OCI-LY1 (cell line): Measurements from ENCODE around the gene OR9Q1.

ENCODE experiments used
- H2AFZ ChIP-seq: fragments of 200-600 bp; sonication (generic), shearing (Covaris generic); 2 replicates; pipeline ENCODE4 v1.6.0; 2014; ENCODE audit warnings: antibody characterized with exemption, mild to moderate bottlenecking, low read length
- H3F3A ChIP-seq: fragments of 200-600 bp; sonication (generic), shearing (Covaris generic); 2 replicates; pipeline ENCODE4 v1.6.0; 2014; ENCODE audit warnings: mild to moderate bottlenecking, antibody characterized with exemption, low read length, moderate library complexity; ENCODE audit not compliant: insufficient read depth
- H3K27ac ChIP-seq: fragments of 200-600 bp; sonication (generic); 2 replicates; pipeline ENCODE4 v1.5.1; 2014; ENCODE audit warnings: low read length, mixed run types, mild to moderate bottlenecking, low read depth; ENCODE audit not compliant: poor library complexity, severe bottlenecking
- H3K27me3 ChIP-seq: fragments of 200-600 bp; sonication (generic); 2 replicates; pipeline ENCODE4 v1.6.0; 2014; ENCODE audit warnings: antibody characterized with exemption, mild to moderate bottlenecking, low read length, moderate library complexity; ENCODE audit not compliant: insufficient read depth
- H3K36me3 ChIP-seq: fragments of 200-600 bp; sonication (generic); 2 replicates; pipeline ENCODE4 v1.6.1; 2014; ENCODE audit warnings: mild to moderate bottlenecking, antibody characterized with exemption, low read length, moderate library complexity, mixed read lengths; ENCODE audit not compliant: insufficient read depth
- H3K4me1 ChIP-seq: fragments of 200-600 bp; sonication (generic); 2 replicates; pipeline ENCODE4 v1.5.1; 2014; ENCODE audit warnings: mild to moderate bottlenecking, low read length, moderate library complexity; ENCODE audit not compliant: insufficient read depth, severe bottlenecking
- H3K4me2 ChIP-seq: fragments of 200-600 bp; sonication (generic), shearing (Covaris generic); 2 replicates; pipeline ENCODE4 v1.6.1; 2014; ENCODE audit warnings: low read length
- H3K4me3 ChIP-seq: fragments of 200-600 bp; sonication (generic); 2 replicates; pipeline ENCODE4 v1.5.1; 2014; ENCODE audit warnings: low read length, low read depth, mild to moderate bottlenecking, mixed read lengths; ENCODE audit not compliant: poor library complexity, severe bottlenecking
- H3K79me2 ChIP-seq: fragments of 200-600 bp; shearing (Covaris generic); 2 replicates; pipeline ENCODE4 v1.6.1; 2016; ENCODE audit warnings: mixed run types, low read length, mixed read lengths; ENCODE audit not compliant: insufficient read depth
- H3K9ac ChIP-seq: fragments of 200-600 bp; sonication (generic), shearing (Covaris generic); 2 replicates; pipeline ENCODE4 v1.6.1; 2014; ENCODE audit warnings: mild to moderate bottlenecking, low read length, mixed read lengths
- H3K9me2 ChIP-seq: fragments of 200-600 bp; sonication (generic), shearing (Covaris generic); 2 replicates; pipeline ENCODE4 v1.6.1; 2014; ENCODE audit warnings: low read depth, mild to moderate bottlenecking, low read length, mixed read lengths
- H3K9me3 ChIP-seq: fragments of 200-600 bp; shearing (Covaris generic); 2 replicates; pipeline ENCODE4 v1.6.1; 2014; ENCODE audit warnings: low read length, mixed read lengths
- H4K20me1 ChIP-seq: fragments of 200-600 bp; sonication (generic), shearing (Covaris generic); 2 replicates; pipeline ENCODE4 v1.6.0; 2016; ENCODE audit warnings: mild to moderate bottlenecking, low read length; ENCODE audit not compliant: insufficient read depth
- CTCF ChIP-seq: fragments of 200-600 bp; sonication (generic), shearing (Covaris generic); IDR thresholded peaks from 2 replicates; pipeline ENCODE4 v1.5.1; 2017; ENCODE audit warnings: mild to moderate bottlenecking, antibody characterized with exemption, low read length, moderate library complexity, mixed read lengths
- EZH2 ChIP-seq: fragments of 200-600 bp; sonication (generic), shearing (Covaris generic); IDR thresholded peaks from 2 replicates; pipeline ENCODE4 v1.8.0; 2017; ENCODE audit warnings: borderline replicate concordance, mixed run types, mild to moderate bottlenecking, antibody characterized with exemption, low read length, moderate library complexity, mixed read lengths

OR9Q1 gene

GRCh38 chr11:58216476-58216875 lies 192.8 kb downstream of the OR9Q1 start:
- H3K27me3 ChIP-seq = no peaks in the 10 kb centered on the region
- H3K4me3 ChIP-seq = no peak overlapping the region
- TF ChIP-seq EZH2 (no peak), CTCF (no peak)
- no peaks in the 10 kb centered on the region for H3K36me3 ChIP-seq
- no peaks in the 10 kb centered on the region for H4K20me1 ChIP-seq
- no peaks in the 10 kb centered on the region for H3K4me1 ChIP-seq
- H3K79me2 ChIP-seq = no peaks in the 10 kb centered on the region
- H3K9me2 ChIP-seq = no peaks in the 10 kb centered on the region
- H3F3A ChIP-seq = no peaks in the 10 kb centered on the region
- H2AFZ ChIP-seq = no peak overlapping the region
- no peak overlapping the region for H3K9ac ChIP-seq
- H3K27ac ChIP-seq = no peak overlapping the region
- no peak overlapping the region for H3K4me2 ChIP-seq
- H3K9me3 ChIP-seq = no peaks in the 10 kb centered on the region

- H4K20me1 ChIP-seq = no peaks in the 10 kb centered on the region
- H3K79me2 ChIP-seq = no peaks in the 10 kb centered on the region
- H3K9me2 ChIP-seq = no peaks in the 10 kb centered on the region
- no peaks in the 10 kb centered on the region for H3K9me3 ChIP-seq
- no peak overlapping the region for H2AFZ ChIP-seq
- no peak overlapping the region for H3K9ac ChIP-seq
- H3K36me3 ChIP-seq = no peaks in the 10 kb centered on the region
- H3K4me2 ChIP-seq = no peak overlapping the region
- H3K27ac ChIP-seq = no peak overlapping the region
- no peak for TF ChIP-seq EZH2
- TF ChIP-seq CTCF = no peak
- H3F3A ChIP-seq = no peaks in the 10 kb centered on the region
- no peaks in the 10 kb centered on the region for H3K4me1 ChIP-seq
- H3K27me3 ChIP-seq = no peaks in the 10 kb centered on the region
- H3K4me3 ChIP-seq = no peak overlapping the region
Observed at GRCh38 chr11:58222721-58223120, 199.0 kb downstream of the OR9Q1 start.

GRCh38 chr11:58227956-58228615 lies 204.4 kb downstream of the OR9Q1 start:
- Histone ChIP-seq H3K27ac (no peak overlapping the region), H3K4me3 (no peak overlapping the region), H3K9ac (no peak overlapping the region), H2AFZ (no peak overlapping the region), H3F3A (no peaks in the 10 kb centered on the region), H3K27me3 (no peaks in the 10 kb centered on the region), H3K79me2 (no peaks in the 10 kb centered on the region), H3K4me2 (no peak overlapping the region), H3K4me1 (no peaks in the 10 kb centered on the region), H3K9me2 (no peaks in the 10 kb centered on the region), H4K20me1 (no peaks in the 10 kb centered on the region), H3K9me3 (no peaks in the 10 kb centered on the region), H3K36me3 (no peaks in the 10 kb centered on the region)
- no peak for TF ChIP-seq EZH2
- TF ChIP-seq CTCF = no peak
